Lower leg skin (tissue), 3 donors: ENCODE measurements around the gene ATMIN.

Experiments
- POLR2A ChIP-seq, 2 donors: fragments of 450-650 bp; IDR thresholded peaks; one replicate each; pipeline ENCODE4 v1.6.1; 2016 to 2017; ENCODE audit warnings: antibody characterized with exemption in 2 of 2, mild to moderate bottlenecking in 1 of 2, moderate library complexity in 1 of 2
- TF ChIP-seq, protein P1 (sequence below), 3 donors: fragments of 450-650 bp; IDR thresholded peaks; one replicate each; pipeline ENCODE4 v1.5.1; 2016; ENCODE audit warnings: antibody characterized with exemption in 3 of 3, mild to moderate bottlenecking in 3 of 3, moderate library complexity in 2 of 3

DNA sequence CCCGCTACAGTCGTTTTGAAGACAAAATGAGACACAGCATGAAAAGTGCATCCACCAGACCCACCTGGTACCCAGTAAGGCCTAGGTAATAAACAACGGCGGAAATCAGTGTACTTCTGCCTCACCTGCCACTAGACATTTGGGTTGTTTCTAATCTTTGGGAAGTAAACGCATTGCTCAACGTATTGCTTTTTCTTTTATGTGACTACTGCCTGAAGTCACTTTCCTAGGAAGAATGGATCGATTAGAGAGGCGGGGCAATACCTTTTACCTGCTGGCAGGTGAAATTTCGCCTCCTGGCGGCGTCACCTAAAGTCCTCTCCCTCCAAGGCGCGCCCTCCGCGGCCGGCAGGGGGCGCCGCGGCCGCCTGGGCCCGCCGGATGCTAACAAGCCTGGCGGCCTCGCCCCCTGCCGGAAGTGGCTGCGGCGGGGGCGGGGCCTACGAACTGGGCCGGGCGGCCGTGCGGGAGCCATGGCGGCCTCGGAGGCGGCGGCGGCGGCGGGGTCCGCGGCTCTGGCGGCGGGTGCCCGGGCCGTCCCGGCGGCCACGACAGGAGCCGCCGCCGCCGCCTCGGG is at the start of gene ATMIN:
- TF ChIP-seq, protein P1, sequence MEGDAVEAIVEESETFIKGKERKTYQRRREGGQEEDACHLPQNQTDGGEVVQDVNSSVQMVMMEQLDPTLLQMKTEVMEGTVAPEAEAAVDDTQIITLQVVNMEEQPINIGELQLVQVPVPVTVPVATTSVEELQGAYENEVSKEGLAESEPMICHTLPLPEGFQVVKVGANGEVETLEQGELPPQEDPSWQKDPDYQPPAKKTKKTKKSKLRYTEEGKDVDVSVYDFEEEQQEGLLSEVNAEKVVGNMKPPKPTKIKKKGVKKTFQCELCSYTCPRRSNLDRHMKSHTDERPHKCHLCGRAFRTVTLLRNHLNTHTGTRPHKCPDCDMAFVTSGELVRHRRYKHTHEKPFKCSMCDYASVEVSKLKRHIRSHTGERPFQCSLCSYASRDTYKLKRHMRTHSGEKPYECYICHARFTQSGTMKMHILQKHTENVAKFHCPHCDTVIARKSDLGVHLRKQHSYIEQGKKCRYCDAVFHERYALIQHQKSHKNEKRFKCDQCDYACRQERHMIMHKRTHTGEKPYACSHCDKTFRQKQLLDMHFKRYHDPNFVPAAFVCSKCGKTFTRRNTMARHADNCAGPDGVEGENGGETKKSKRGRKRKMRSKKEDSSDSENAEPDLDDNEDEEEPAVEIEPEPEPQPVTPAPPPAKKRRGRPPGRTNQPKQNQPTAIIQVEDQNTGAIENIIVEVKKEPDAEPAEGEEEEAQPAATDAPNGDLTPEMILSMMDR (IDR thresholded peaks at IDR 0.05), result peak in 2 of 3 donors; percentile 54 to 67
- no peak for TF ChIP-seq POLR2A (IDR thresholded peaks at IDR 0.05)
